PFSK-1 (cell line): ENCODE measurements around the gene ST6GALNAC3.

Experiments used
- FOXP2 ChIP-seq: optimal IDR thresholded peaks from 2 replicates; pipeline ENCODE3; 2011; ENCODE audit warnings: borderline replicate concordance, control low read depth, inconsistent platforms; ENCODE audit not compliant: insufficient read depth; ENCODE audit errors: extremely low read length, extremely low read depth
- POLR2AphosphoS5 ChIP-seq: IDR thresholded peaks from 2 replicates; pipeline ENCODE4 v1.6.1; 2012; ENCODE audit warnings: low read depth, mild to moderate bottlenecking, control low read depth, low read length, moderate library complexity
- REST ChIP-seq, 2 experiments: IDR thresholded peaks; 2 replicates each; pipeline versions ENCODE4 v1.6.1 to v1.8.0; 2011 to 2012; ENCODE audit warnings: low read depth in 2 of 2, low read length in 2 of 2, control low read depth in 1 of 2, inconsistent platforms in 1 of 2, mild to moderate bottlenecking in 1 of 2, moderate library complexity in 1 of 2; ENCODE audit not compliant: insufficient read depth in 1 of 2
- TAF1 ChIP-seq: IDR thresholded peaks from 2 replicates; pipeline ENCODE4 v1.6.1; 2012; ENCODE audit warnings: low read length, control low read depth, borderline replicate concordance; ENCODE audit not compliant: insufficient read depth

- no peak for TF ChIP-seq POLR2AphosphoS5
- no peak for TF ChIP-seq TAF1
- no peak for TF ChIP-seq REST (IDR thresholded peaks at IDR 0.05; ENCODE audit: insufficient read depth in 1 of 2, low read depth in 2 of 2, low read length in 2 of 2)
- TF ChIP-seq FOXP2, result no peak
Observed at GRCh38 chr1:76229279-76230005, 154.9 kb downstream of the ST6GALNAC3 start.
